GM10266 (cell line): Measurements from ENCODE around the gene ROR1.
A peak's percentile ranks its signal among the peaks of the same experiment; 100 is the strongest.
"Not testable (repeated sequence)": the region's sequence is repeated elsewhere in the genome, so short reads cannot be mapped to it uniquely, and the experiment has no call there.

Experiments
- DNase-seq: peaks from one replicate; pipeline ENCODE4 v3.0.0; 2012; ENCODE audit errors: extremely low spot score
- CTCF ChIP-seq: IDR thresholded peaks from 2 replicates; pipeline ENCODE4 v1.5.1; 2012; ENCODE audit warnings: mild to moderate bottlenecking, low read depth; ENCODE audit not compliant: control insufficient read depth, insufficient read depth; ENCODE audit errors: missing control alignments

The ROR1 gene

DNA sequence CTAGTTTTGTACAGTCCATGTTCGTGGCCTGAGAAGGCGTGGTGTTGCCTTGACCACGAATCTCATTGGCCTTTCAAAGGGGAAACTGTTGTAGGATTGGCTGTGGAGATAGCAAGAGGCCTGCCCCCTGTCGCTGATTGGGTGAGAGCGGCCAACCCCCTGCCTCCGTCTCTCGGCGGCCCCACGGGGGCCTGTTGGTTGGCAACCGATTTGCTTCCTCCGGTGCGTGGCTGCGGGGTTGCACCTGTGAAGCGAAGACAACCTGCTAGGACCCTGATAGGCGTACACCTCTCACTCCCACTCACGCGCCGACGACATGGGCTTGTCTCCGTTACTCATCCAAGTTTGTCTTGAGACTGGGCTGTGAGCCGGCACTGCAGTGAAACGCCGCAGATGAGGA, 429.6 kb downstream of the ROR1 start, which contains the start of gene UBE2U:
TSS of gene UBE2U (plus strand) at position 204 of the 400 bp plus-strand sequence. CDS start 428 bp downstream, outside the sequence.
- no peak for DNase-seq
- TF ChIP-seq CTCF: no peak

- DNase-seq: no peak
- no peak for TF ChIP-seq CTCF
Observed at GRCh38 chr1:64209221-64209620, 435.4 kb downstream of the ROR1 start.

- TF ChIP-seq CTCF: no peak
Observed at GRCh38 chr1:64212031-64212430, 438.2 kb downstream of the ROR1 start.

GRCh38 chr1:64215576-64215975, 441.8 kb downstream of the ROR1 start:
- DNase-seq: no peak
- TF ChIP-seq CTCF: no peak

More at GRCh38 chr1:64212031-64212430, 438.2 kb downstream of the ROR1 start:
- no peak for DNase-seq

GRCh38 chr1:64220241-64220640, 446.4 kb downstream of the ROR1 start:
- DNase-seq: no peak

GRCh38 chr1:64223329-64224151, 449.7 kb downstream of the ROR1 start:
- no peak for TF ChIP-seq CTCF
- DNase-seq: peak; percentile 25

More at GRCh38 chr1:64220241-64220640, 446.4 kb downstream of the ROR1 start:
- no peak for TF ChIP-seq CTCF

GRCh38 chr1:64224236-64224635, 450.4 kb downstream of the ROR1 start:
- not testable (repeated sequence) for DNase-seq
